HG03108 (cell line): ENCODE measurements around the gene BEND2.
"Not testable (repeated sequence)": the region's sequence is repeated elsewhere in the genome, so short reads cannot be mapped to it uniquely, and the experiment has no call there.

Experiments used
- ATAC-seq: cut with Tn5 transposase; IDR thresholded peaks from one replicate; pipeline ENCODE4 v1.9.1; 2021; ENCODE audit warnings: moderate library complexity; ENCODE audit not compliant: unreplicated experiment

Gene BEND2

GRCh38 chrX:18220786-18221185 lies at the start of gene BEND2:
Gene BEND2 (minus strand): TSS chrX:18220886. CDS start chrX:18220750, 136 bp downstream.
- no peak for ATAC-seq

GRCh38 chrX:18255059-18255458 lies 34.4 kb upstream of the BEND2 start:
- no peak for ATAC-seq

- ATAC-seq = no peak
Measured at GRCh38 chrX:18252644-18253359, 32.1 kb upstream of the BEND2 start.

GRCh38 chrX:18229646-18230045 lies 9.0 kb upstream of the BEND2 start:
- ATAC-seq = not testable (repeated sequence)

- no peak for ATAC-seq
Measured at GRCh38 chrX:18228069-18228468, 7.4 kb upstream of the BEND2 start.

GRCh38 chrX:18227458-18227857 lies 6.8 kb upstream of the BEND2 start:
- no peak for ATAC-seq

GRCh38 chrX:18210470-18210869 lies 10.2 kb downstream of the BEND2 start:
- no peak for ATAC-seq

- ATAC-seq = no peak
Measured at GRCh38 chrX:18206657-18207056, 14.0 kb downstream of the BEND2 start.

- ATAC-seq = no peak
Measured at GRCh38 chrX:18203631-18204030, 17.1 kb downstream of the BEND2 start.

GRCh38 chrX:18194688-18195087 lies 26.0 kb downstream of the BEND2 start:
- ATAC-seq = no peak

- ATAC-seq = no peak
Measured at GRCh38 chrX:18179446-18179845, 41.2 kb downstream of the BEND2 start.

- no peak for ATAC-seq
Measured at GRCh38 chrX:18174971-18175370, 45.7 kb downstream of the BEND2 start.

- ATAC-seq = no peak
Measured at GRCh38 chrX:18174209-18174608, 46.5 kb downstream of the BEND2 start.

GRCh38 chrX:18173494-18174180 lies 47.0 kb downstream of the BEND2 start:
- no peak for ATAC-seq

- no peak for ATAC-seq
Measured at GRCh38 chrX:18172970-18173369, 47.7 kb downstream of the BEND2 start.

- ATAC-seq = no peak
Measured at GRCh38 chrX:18170910-18171309, 49.8 kb downstream of the BEND2 start.

GRCh38 chrX:18166068-18166467 lies 54.6 kb downstream of the BEND2 start:
- ATAC-seq = no peak

GRCh38 chrX:18160369-18160768 lies 60.3 kb downstream of the BEND2 start:
- no peak for ATAC-seq

- no peak for ATAC-seq
Measured at GRCh38 chrX:18158963-18159362, 61.7 kb downstream of the BEND2 start.

GRCh38 chrX:18151649-18152048 lies 69.0 kb downstream of the BEND2 start:
- ATAC-seq = no peak

- no peak for ATAC-seq
Measured at GRCh38 chrX:18151157-18151556, 69.5 kb downstream of the BEND2 start.

- no peak for ATAC-seq
Measured at GRCh38 chrX:18149454-18149853, 71.2 kb downstream of the BEND2 start.

GRCh38 chrX:18146954-18147353 lies 73.7 kb downstream of the BEND2 start:
- ATAC-seq = no peak
